ENCODE results near the gene PLD2.

Gene PLD2

DNA sequence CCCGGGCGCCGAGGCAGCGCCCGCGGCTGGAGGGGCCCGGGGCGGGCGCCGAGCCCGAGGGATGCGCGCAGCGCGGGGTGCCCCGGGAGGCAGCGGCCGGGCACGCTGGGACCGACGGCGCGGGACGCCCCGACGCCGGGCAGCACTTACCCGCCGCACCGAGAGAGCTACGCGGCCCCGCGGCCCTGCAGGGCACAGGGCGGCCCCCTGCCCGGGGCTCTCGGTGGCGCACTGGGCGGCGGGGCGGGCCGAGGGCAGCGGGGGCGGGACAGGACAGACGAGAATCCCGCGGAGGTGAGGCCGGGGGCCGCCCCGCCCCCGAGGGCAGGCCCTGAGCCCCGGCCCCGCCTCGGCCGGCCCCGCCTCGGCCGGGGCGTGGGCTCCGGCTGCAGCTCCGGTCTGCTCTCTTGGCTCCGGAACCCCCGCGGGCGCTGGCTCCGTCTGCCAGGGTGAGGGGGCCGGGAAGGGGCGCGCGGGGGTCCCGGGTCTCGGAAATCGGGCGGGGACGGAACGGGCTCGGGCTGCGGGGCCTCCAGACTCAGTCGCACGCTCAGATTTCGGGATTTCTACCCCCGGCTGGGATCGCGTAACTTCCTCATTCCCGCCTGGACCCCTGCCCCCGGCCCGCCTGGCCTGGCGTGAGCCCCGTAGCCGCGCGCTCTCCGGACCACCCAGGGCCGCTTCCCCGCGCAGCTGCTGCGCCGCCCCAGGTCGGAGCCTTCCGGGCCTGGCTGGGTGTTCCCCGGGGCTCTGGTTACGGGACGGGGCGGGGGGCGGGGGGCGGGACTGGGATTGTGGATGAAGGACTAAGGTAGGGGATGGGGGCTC lies at the start of gene PLD2:
TSS of gene PLD2 (plus strand) at position 376 of the 828 bp plus-strand sequence. CDS start 621 bp downstream, outside the sequence.
- DNase-seq = peak; percentile 92
- Mint-ChIP-seq H3K36me3 (peaks cover 8% of the 10 kb centered on the region), H3K4me1 (peaks cover 20% of the 10 kb centered on the region), H3K4me3 (peak within 1 kb of the TSS; percentile 78), H3K9me3 (no peaks in the 10 kb centered on the region), H3K27ac (peak within 1 kb of the TSS; percentile 58), H3K27me3 (peaks cover 4% of the 10 kb centered on the region)
- CTCF ChIA-PET = interaction anchor here (0.9 to 2.1 kb wide), 3 partner anchors 11 to 75 kb away, joined by 3 to 7 read pairs (median 3); partner anchors contain the start of genes MED11 and PSMB6

- Mint-ChIP-seq H3K9me3 (no peaks in the 10 kb centered on the region), H3K27me3 (peaks cover 25% of the 10 kb centered on the region), H3K27ac (no peak overlapping the region), H3K36me3 (no peaks in the 10 kb centered on the region), H3K4me3 (no peak overlapping the region), H3K4me1 (no peaks in the 10 kb centered on the region)
- no peak for DNase-seq
- CTCF ChIA-PET = no interaction called here
Measured at GRCh38 chr17:4759776-4760236, 47.1 kb upstream of the PLD2 start.

DNA sequence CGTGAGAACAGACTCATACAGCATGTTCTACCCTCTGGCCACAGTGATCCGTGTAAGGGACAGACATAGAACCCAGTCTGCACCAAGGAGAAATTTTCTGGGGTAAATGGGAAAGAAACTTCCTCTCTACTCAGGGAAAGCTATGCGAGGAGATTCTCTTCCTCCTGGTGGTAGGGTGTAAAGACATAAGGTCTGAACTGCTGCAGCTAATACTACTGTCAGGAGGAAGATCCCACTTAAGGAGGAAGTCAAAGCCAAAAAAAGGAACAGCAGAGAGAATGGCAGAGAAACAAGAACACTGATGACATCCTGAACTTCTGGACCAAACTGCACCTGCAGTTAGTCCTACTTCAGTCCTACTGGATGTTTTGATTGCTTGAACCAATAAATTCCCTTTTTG lies 42.4 kb upstream of the PLD2 start:
- Mint-ChIP-seq H3K27ac (no peak overlapping the region), H3K4me1 (no peaks in the 10 kb centered on the region), H3K4me3 (no peak overlapping the region)

DNA sequence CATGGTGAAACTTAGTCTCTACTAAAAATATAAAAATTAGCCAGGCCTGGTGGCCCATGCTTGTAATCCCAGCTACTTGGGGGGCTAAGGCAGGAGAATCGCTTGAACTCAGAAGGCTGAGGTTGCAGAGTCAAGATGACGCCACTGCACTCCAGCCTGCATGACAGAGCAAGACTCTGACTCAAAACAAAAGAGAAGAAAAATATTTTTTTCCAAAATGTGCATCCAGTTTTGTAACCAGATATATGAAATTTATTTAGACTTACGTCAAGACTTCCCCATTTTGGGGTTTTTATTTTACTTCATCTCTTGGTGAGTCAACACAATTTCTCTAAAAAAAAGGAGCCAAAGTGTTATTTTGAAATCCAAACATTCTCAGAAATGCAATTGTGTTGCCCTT lies 40.8 kb upstream of the PLD2 start:
- H3K9me3 Mint-ChIP-seq = no peaks in the 10 kb centered on the region
- H3K27ac Mint-ChIP-seq = no peak overlapping the region
- no peak for DNase-seq
- no peak overlapping the region for H3K4me3 Mint-ChIP-seq
- CTCF ChIA-PET = no interaction called here
- H3K36me3 Mint-ChIP-seq = no peaks in the 10 kb centered on the region
- peaks cover 4% of the 10 kb centered on the region for H3K4me1 Mint-ChIP-seq
- peaks cover 26% of the 10 kb centered on the region for H3K27me3 Mint-ChIP-seq

More for the DNA sequence above, 42.4 kb upstream of the PLD2 start:
- no peak for DNase-seq
- H3K9me3 Mint-ChIP-seq = no peaks in the 10 kb centered on the region
- no peaks in the 10 kb centered on the region for H3K36me3 Mint-ChIP-seq
- CTCF ChIA-PET = no interaction called here
- peaks cover 27% of the 10 kb centered on the region for H3K27me3 Mint-ChIP-seq

GRCh38 chr17:4766723-4767122 lies 40.2 kb upstream of the PLD2 start:
- H3K4me3 Mint-ChIP-seq = no peak overlapping the region
- DNase-seq = no peak
- H3K27me3 Mint-ChIP-seq = peaks cover 29% of the 10 kb centered on the region
- CTCF ChIA-PET = no interaction called here
- no peak overlapping the region for H3K27ac Mint-ChIP-seq
- no peaks in the 10 kb centered on the region for H3K36me3 Mint-ChIP-seq
- H3K9me3 Mint-ChIP-seq = no peaks in the 10 kb centered on the region
- H3K4me1 Mint-ChIP-seq = peaks cover 9% of the 10 kb centered on the region

GRCh38 chr17:4768298-4768697 lies 38.7 kb upstream of the PLD2 start:
- Mint-ChIP-seq H3K36me3 (no peaks in the 10 kb centered on the region), H3K4me1 (peaks cover 16% of the 10 kb centered on the region), H3K27me3 (peaks cover 39% of the 10 kb centered on the region), H3K4me3 (no peak overlapping the region), H3K27ac (no peak overlapping the region), H3K9me3 (no peaks in the 10 kb centered on the region)
- CTCF ChIA-PET = interaction anchor here (0.5 to 0.6 kb wide), 2 partner anchors 56 to 695 kb away, joined by 3 read pairs; no protein-coding TSS in a partner anchor
- DNase-seq = no peak

DNA sequence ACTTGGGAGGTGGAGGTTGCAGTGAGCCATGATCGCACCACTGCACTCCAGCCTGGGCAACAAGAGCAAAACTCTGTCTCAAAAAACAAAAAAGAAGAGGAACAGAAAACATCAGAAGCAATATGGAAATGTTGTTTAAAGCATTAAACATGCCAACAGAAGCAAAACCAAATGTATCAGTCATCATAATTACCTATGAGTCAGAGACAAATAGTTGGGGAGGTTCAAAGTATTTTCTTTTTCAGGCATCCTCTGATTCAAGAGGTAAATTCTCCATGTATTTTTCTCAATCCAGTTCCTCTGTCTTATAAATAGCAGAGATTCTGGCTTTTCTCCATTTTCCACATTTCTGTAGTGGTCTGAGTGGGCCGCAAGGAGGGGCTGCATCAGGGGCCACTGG lies 37.3 kb upstream of the PLD2 start:
- no peaks in the 10 kb centered on the region for H3K36me3 Mint-ChIP-seq
- H3K9me3 Mint-ChIP-seq = no peaks in the 10 kb centered on the region
- CTCF ChIA-PET = no interaction called here
- H3K4me3 Mint-ChIP-seq = no peak overlapping the region
- no peak overlapping the region for H3K27ac Mint-ChIP-seq
- peaks cover 45% of the 10 kb centered on the region for H3K27me3 Mint-ChIP-seq
- no peak for DNase-seq
- peaks cover 16% of the 10 kb centered on the region for H3K4me1 Mint-ChIP-seq

DNA sequence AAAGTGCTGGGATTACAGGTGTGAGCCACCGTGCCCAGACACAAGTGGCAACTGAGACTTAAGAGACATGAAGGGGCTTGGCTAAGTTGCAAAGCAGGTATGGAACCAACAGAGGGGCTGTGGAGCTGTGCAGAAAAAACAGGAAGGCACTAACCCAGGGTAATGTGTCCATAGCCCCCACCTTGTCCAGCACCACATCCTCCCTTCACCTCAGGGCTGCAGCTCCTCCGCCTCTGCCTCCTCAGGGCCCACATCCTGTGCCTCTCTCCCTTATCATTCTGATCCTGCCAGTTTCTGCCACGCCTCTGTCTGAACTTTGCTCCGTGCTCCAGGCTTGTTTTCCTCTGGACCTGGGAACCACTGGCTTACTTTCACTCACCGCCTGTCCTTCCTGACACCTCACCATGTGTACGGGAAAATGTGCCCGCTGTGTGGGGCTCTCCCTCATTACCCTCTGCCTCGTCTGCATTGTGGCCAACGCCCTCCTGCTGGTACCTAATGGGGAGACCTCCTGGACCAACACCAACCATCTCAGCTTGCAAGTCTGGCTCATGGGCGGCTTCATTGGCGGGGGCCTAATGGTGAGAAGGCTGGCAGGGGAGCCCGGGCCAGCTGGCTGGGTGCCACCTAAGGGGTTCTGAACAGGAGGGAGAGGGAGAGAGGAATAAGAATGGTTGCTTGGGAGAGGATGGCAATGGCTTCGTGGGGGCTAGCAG lies 35.3 kb upstream of the PLD2 start, which contains the start of gene TM4SF5:
TSS of gene TM4SF5 (plus strand) at position 368 of the 716 bp plus-strand sequence. CDS start at position 405, 37 bp downstream.
- H3K9me3 Mint-ChIP-seq = no peaks in the 10 kb centered on the region
- DNase-seq = peak; percentile 64
- H3K4me1 Mint-ChIP-seq = peaks cover 16% of the 10 kb centered on the region
- peak within 1 kb of the TSS; percentile 1 for H3K27ac Mint-ChIP-seq
- peaks cover 45% of the 10 kb centered on the region for H3K27me3 Mint-ChIP-seq
- CTCF ChIA-PET = no interaction called here
- H3K36me3 Mint-ChIP-seq = no peaks in the 10 kb centered on the region
- H3K4me3 Mint-ChIP-seq = no peak within 1 kb of the TSS

DNA sequence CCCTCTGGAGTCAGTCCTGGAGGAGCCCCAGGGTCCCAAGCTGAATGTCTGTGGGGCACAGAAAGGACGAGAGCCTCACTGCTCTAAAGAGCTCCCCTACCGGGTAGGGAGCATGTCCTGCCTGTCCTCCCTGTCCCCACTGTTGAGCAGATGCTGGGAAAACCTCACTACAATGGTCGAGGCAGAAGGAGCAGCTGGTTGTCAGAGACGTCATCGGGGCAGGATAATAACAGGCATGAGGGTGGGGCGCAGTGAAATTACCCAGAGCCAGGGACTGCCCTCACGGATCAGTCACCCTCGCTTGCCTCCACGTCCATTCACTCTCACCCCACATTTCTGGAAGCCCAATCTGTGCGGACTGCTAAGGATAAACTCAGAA lies 34.7 kb upstream of the PLD2 start:
- H3K27ac Mint-ChIP-seq = no peak overlapping the region
- CTCF ChIA-PET = no interaction called here
- H3K4me1 Mint-ChIP-seq = peaks cover 16% of the 10 kb centered on the region
- H3K4me3 Mint-ChIP-seq = no peak overlapping the region
- H3K9me3 Mint-ChIP-seq = no peaks in the 10 kb centered on the region
- DNase-seq = no peak
- H3K36me3 Mint-ChIP-seq = no peaks in the 10 kb centered on the region
- H3K27me3 Mint-ChIP-seq = peaks cover 45% of the 10 kb centered on the region

- Mint-ChIP-seq H3K27ac (no peak overlapping the region), H3K9me3 (no peaks in the 10 kb centered on the region), H3K4me1 (peaks cover 3% of the 10 kb centered on the region), H3K4me3 (no peak overlapping the region), H3K27me3 (peaks cover 59% of the 10 kb centered on the region), H3K36me3 (no peaks in the 10 kb centered on the region)
- DNase-seq = no peak
- CTCF ChIA-PET = interaction anchor here (2.2 kb wide), 1 partner anchor 12 kb away, joined by 7 read pairs; no protein-coding TSS in a partner anchor
Measured at GRCh38 chr17:4777969-4778760, 28.8 kb upstream of the PLD2 start.

GRCh38 chr17:4780325-4780955 lies 26.5 kb upstream of the PLD2 start:
- Mint-ChIP-seq H3K36me3 (no peaks in the 10 kb centered on the region), H3K9me3 (no peaks in the 10 kb centered on the region), H3K27ac (no peak overlapping the region), H3K4me3 (no peak overlapping the region), H3K4me1 (peaks cover 12% of the 10 kb centered on the region), H3K27me3 (peaks cover 74% of the 10 kb centered on the region)
- no peak for DNase-seq
- CTCF ChIA-PET = interaction anchor here (0.7 to 2.2 kb wide), 2 partner anchors 10 to 154 kb away, joined by 4 to 7 read pairs; no protein-coding TSS in a partner anchor

- no peaks in the 10 kb centered on the region for H3K36me3 Mint-ChIP-seq
- H3K27me3 Mint-ChIP-seq = peaks cover 95% of the 10 kb centered on the region
- CTCF ChIA-PET = interaction anchor here (1.1 to 1.6 kb wide), 2 partner anchors 10 to 50 kb away, joined by 3 to 8 read pairs; no protein-coding TSS in a partner anchor
- peaks cover 30% of the 10 kb centered on the region for H3K4me1 Mint-ChIP-seq
- no peaks in the 10 kb centered on the region for H3K9me3 Mint-ChIP-seq
- no peak overlapping the region for H3K27ac Mint-ChIP-seq
- peak; percentile 48 for DNase-seq
- H3K4me3 Mint-ChIP-seq = no peak overlapping the region
Measured at GRCh38 chr17:4782652-4783051, 24.3 kb upstream of the PLD2 start.

DNA sequence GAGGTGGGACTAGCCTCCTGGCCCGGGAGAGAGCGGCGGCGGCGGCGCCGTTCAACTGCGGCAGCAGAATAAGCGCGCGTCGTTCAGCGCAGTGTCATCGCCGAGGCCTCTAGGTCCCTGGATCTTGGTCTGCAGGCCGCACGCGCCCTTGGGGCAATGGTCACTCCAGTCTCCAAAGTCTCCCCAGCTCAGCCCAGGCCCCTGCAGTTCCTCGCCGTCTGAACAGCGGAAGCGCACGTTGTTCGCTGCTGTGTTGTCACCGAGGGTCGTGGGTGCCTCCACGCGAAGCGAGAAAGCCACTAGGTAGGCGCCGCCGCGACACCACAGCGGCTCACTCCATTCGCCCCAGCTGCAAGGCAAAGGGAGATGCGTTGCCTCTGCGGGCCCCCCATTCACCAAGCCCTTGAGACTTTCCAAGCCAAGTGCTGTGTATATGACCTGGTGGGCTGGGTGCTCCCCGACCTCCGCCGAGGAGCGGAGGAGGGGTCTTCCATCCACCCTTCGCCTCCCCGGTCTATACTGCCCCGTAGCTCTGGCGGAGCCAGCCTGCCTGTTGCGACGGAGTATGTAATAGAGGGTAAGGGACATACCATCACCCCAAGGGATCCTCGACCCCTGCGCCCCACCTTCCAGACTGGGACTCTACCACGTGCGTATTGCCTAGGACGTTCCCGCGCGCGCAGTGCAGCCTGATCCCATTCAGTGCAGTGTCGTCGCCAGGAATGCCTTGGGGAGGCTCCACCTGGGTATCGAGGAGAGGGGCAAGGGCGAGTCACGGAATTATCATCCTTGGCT lies 21.4 kb upstream of the PLD2 start:
- Mint-ChIP-seq H3K4me1 (peaks cover 39% of the 10 kb centered on the region), H3K27ac (peak overlapping the region; percentile 28), H3K36me3 (no peaks in the 10 kb centered on the region), H3K27me3 (peaks cover 88% of the 10 kb centered on the region), H3K4me3 (no peak overlapping the region), H3K9me3 (no peaks in the 10 kb centered on the region)
- CTCF ChIA-PET = interaction anchor here (1.0 to 3.6 kb wide), 3 partner anchors 50 to 118 kb away, joined by 3 to 14 read pairs (median 5); partner anchors contain the start of gene ARRB2
- DNase-seq = no peak
